ENCODE results near the gene SIRT7. TPM values are rescaled to one million over a fixed set of nuclear protein-coding genes. Genes with fewer than 3 reads are reported as not detected.
A peak's percentile ranks its signal among the peaks of the same experiment; 100 is the strongest.
"Not testable (repeated sequence)": the region's sequence is repeated elsewhere in the genome, so short reads cannot be mapped to it uniquely, and the experiment has no call there.

SIRT7 gene
- total RNA-seq, 1 donor from 2014 or later = 32.8 TPM

DNA sequence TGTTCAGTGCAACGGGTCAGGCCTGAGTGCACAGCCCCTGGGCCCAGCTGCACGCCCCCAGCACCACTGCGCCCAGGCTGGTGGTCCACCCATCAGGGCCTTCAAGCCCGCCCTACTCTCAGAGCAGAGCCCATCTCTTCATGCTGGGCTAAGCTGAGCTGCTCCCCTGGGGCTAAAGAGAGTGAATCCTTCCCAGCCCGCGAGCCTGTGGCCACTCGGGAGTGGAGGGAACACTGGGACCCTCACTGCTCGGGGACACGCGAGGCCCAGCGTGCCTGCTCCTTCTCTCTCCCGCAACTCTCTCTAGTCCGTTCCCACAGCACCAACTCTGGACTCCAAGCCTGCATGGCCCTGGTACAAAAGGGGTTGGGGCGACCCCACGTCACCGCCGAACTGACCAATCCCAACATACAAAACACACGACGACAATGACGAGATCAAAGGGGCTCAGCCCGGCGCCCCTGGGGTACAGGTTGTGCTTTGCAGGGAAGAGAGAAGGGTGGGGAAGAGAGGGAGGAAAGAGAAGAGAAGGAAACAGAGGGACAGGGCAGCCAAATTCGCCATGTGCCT lies 4.1 kb upstream of the SIRT7 start:
- Histone ChIP-seq H3K36me3 (peaks cover 42% of the 10 kb centered on the region), H3K9me3 (no peaks in the 10 kb centered on the region), H3K27me3 (ENCODE audit: low read depth) (no peaks in the 10 kb centered on the region), H3K27ac (no peak overlapping the region), H3K4me3 (no peak overlapping the region), H3K4me1 (peaks cover 69% of the 10 kb centered on the region)
- intact Hi-C loops (cut with DNase I) = no loop called here
- TF ChIP-seq, protein P1, sequence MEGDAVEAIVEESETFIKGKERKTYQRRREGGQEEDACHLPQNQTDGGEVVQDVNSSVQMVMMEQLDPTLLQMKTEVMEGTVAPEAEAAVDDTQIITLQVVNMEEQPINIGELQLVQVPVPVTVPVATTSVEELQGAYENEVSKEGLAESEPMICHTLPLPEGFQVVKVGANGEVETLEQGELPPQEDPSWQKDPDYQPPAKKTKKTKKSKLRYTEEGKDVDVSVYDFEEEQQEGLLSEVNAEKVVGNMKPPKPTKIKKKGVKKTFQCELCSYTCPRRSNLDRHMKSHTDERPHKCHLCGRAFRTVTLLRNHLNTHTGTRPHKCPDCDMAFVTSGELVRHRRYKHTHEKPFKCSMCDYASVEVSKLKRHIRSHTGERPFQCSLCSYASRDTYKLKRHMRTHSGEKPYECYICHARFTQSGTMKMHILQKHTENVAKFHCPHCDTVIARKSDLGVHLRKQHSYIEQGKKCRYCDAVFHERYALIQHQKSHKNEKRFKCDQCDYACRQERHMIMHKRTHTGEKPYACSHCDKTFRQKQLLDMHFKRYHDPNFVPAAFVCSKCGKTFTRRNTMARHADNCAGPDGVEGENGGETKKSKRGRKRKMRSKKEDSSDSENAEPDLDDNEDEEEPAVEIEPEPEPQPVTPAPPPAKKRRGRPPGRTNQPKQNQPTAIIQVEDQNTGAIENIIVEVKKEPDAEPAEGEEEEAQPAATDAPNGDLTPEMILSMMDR (IDR thresholded peaks at IDR 0.05) = no peak
- ATAC-seq (no peak), DNase-seq (no peak)

GRCh38 chr17:81921537-81921862 lies 3.5 kb upstream of the SIRT7 start:
- H3K36me3 ChIP-seq = peaks cover 42% of the 10 kb centered on the region
- ATAC-seq (no peak), DNase-seq (no peak)
- no peaks in the 10 kb centered on the region for H3K9me3 ChIP-seq
- intact Hi-C loops (cut with DNase I) = no loop called here
- TF ChIP-seq, protein P1 (IDR thresholded peaks at IDR 0.05) = no peak
- no peak overlapping the region for H3K4me3 ChIP-seq
- H3K27me3 ChIP-seq (ENCODE audit: low read depth) = no peaks in the 10 kb centered on the region
- H3K4me1 ChIP-seq = peaks cover 74% of the 10 kb centered on the region
- no peak overlapping the region for H3K27ac ChIP-seq

DNA sequence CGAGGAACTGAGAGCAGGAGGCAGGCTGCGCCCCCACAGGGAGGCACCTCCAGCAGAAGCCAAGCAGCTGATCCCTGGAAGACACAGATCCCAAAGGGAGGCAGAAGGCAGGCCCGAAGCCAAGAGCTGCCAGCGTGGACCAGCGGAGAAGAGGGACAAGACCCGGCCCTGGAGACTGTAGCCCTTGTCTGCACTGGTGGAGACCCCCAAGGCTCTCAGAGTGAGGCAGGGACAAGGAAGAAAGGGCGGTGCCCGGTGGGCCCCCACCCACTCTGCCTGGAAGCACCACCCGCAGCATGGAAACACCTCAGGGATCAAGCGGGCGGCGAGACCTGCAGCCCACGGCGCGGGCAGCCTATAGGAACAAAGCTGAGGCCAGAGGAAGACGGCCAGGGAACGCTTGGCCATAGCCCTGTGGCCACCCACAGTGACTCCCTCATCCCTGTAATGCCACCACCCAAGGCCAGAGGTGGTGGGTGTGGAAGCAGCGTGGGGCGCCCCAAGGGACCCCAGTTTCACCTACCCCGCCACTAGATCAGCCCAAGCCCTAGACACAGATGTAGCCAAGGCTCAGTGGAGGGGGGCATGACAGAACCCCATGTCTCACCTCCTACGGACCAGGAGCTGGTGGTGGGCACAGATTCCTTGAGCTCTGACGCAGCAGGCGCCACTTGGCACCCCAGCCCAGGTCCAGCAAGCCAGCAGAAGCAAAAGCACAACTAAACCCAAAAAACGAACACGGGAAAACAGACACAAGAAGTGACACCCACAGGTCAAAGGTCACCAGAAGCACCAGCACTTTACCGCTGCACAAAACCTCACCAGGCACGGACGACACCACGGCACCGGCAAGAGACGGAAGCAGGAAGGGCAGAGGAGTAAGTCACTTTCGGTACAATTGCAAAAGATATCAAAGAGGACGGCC lies 2.9 kb upstream of the SIRT7 start:
- no peaks in the 10 kb centered on the region for H3K27me3 ChIP-seq (ENCODE audit: low read depth)
- H3K4me1 ChIP-seq = peaks cover 75% of the 10 kb centered on the region
- H3K27ac ChIP-seq = no peak overlapping the region
- intact Hi-C loops (cut with DNase I) = no loop called here
- no peak for DNase-seq
- H3K4me3 ChIP-seq = peak overlapping the region; percentile 11
- peaks cover 44% of the 10 kb centered on the region for H3K36me3 ChIP-seq
- no peaks in the 10 kb centered on the region for H3K9me3 ChIP-seq
- ATAC-seq = no peak
- TF ChIP-seq, protein P1 (IDR thresholded peaks at IDR 0.05) = no peak

GRCh38 chr17:81918832-81919545 lies 1.0 kb upstream of the SIRT7 start:
- no peak for ATAC-seq
- Histone ChIP-seq H3K36me3 (peaks cover 63% of the 10 kb centered on the region), H3K27me3 (ENCODE audit: low read depth) (no peaks in the 10 kb centered on the region), H3K4me3 (no peak overlapping the region), H3K27ac (no peak overlapping the region), H3K4me1 (peaks cover 60% of the 10 kb centered on the region), H3K9me3 (no peaks in the 10 kb centered on the region)
- TF ChIP-seq, protein P1 (IDR thresholded peaks at IDR 0.05) = no peak
- DNase-seq = no peak
- intact Hi-C loops (cut with DNase I) = no loop called here

DNA sequence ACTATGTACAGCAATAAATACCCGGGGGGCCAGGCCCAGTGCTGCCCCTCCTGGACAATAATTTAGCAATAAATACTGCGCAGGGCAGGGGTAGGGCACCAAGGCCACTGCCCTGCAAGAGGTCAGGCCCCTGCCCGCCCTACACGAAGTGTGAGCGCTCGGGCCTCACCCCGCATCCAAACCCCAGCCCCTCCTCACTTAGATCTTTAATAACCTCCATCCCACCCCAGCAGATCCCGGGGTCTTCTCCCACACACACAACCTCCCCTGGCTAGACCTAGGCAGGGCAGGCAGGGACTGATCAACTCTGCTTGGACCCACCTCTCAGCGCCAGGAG lies 325 bp upstream of the SIRT7 start:
- DNase-seq; H3K27me3 ChIP-seq (ENCODE audit: low read depth); H3K9me3 ChIP-seq; intact Hi-C loops (cut with DNase I): not testable (repeated sequence)
- H3K4me3 ChIP-seq = peak overlapping the region; percentile 93
- TF ChIP-seq, protein P1 (IDR thresholded peaks at IDR 0.05) = peak; percentile 11
- peaks cover 53% of the 10 kb centered on the region for H3K4me1 ChIP-seq
- H3K36me3 ChIP-seq = peaks cover 70% of the 10 kb centered on the region
- peak; percentile 5 to 22 for ATAC-seq
- H3K27ac ChIP-seq = peak overlapping the region; percentile 82
